ENCODE results near the gene CPSF4.
A peak's percentile ranks its signal among the peaks of the same experiment; 100 is the strongest.

CPSF4 gene

DNA sequence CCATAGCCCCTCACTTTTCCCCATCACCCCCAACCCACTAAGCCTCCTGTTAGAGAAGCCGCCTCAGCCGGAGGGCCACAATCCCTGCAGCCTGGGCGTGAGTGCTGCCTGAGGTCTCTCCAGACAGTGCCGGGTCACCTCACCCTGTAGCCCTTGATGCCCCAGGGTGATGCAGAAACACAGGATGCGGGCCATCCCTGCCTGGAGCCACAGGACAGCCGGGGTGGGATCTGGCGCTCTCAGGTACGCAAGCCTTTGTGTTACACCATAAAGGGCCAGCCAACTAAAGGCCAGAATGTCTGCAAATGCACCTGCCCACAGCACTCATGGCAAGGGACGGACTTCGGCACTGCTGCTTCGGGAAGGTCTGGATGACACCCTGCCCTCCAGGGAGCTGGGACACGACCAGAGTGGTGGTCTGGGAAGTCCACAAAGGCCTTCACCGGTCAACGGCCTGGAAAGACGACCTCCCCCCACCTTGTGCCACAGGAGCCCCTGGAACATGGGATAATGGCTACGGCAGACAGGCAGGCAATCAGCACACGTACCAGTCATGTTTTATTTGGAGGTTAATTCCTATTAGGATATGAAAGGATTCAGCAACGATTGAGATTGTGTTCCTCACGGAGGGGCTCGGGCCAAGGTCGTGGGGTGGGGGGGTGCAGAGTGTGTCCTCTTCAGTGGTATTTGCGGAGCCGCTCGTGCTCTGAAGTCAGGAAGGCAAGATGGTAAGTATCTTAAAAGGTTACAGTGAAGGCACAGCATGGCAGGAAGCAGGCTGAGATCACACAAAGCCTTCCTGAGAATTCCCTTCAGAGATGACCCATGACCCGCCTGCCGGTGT is 19.1 kb downstream of the CPSF4 start:
- no peak overlapping the region for H3K9ac ChIP-seq (ENCODE audit: low read length)
- H3K36me3 ChIP-seq (ENCODE audit: control insufficient read depth, insufficient read depth, low read length) = peaks cover 37% of the 10 kb centered on the region
- H3K27ac ChIP-seq (ENCODE audit: low read depth, low read length) = no peak overlapping the region

DNA sequence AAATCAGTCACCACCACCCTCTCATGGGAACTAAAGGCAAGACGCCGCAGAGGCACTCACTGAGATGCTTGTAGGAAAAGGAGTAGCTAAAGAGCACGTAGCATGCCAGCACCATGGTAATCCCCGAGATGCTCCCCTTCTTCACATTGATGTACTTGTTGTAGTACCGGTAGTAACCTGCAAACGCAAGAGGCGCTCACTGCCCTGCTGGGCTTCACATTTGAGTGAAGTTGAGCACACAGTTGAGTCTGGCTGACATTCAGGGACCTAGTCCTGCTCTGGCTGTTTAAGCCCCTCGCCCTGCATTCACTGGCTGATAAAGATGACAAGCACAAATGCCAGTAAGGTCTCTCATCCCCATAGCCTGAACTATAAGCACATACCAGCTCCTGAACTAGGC is 20.3 kb downstream of the CPSF4 start:
- Histone ChIP-seq H3K4me3 (ENCODE audit: low read length) (no peak overlapping the region), H3K9ac (ENCODE audit: low read length) (no peak overlapping the region), H3K27ac (ENCODE audit: low read depth, low read length) (no peak overlapping the region), H3K36me3 (ENCODE audit: control insufficient read depth, insufficient read depth, low read length) (peaks cover 29% of the 10 kb centered on the region), H3K4me1 (ENCODE audit: control insufficient read depth, insufficient read depth, low read length) (no peaks in the 10 kb centered on the region), H3K27me3 (ENCODE audit: control insufficient read depth, insufficient read depth, low read length) (no peaks in the 10 kb centered on the region)

More for the DNA sequence above, 19.1 kb downstream of the CPSF4 start:
- H3K27me3 ChIP-seq (ENCODE audit: control insufficient read depth, insufficient read depth, low read length) = no peaks in the 10 kb centered on the region
- H3K4me3 ChIP-seq (ENCODE audit: low read length) = no peak overlapping the region
- H3K4me1 ChIP-seq (ENCODE audit: control insufficient read depth, insufficient read depth, low read length) = no peaks in the 10 kb centered on the region

DNA sequence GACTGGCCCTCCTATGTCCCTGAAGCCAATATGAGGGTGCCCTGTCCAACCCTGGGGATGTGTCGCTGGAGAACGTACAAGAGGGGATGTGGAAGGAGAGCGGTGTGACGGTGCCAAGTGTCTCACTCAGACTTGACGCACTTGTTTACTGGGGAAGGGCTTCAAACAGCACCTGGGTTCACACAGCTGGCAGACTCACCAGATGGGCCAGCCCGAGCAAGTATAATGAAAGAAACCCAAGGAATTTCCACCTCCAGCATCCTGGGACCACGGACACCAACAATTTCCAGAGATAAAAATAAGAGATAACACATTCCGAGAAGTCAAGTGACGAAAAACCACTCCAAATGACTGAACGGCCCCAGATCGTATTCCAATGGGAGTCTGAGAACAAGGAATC is 21.9 kb downstream of the CPSF4 start:
- peaks cover 26% of the 10 kb centered on the region for H3K36me3 ChIP-seq (ENCODE audit: control insufficient read depth, insufficient read depth, low read length)
- H3K4me1 ChIP-seq (ENCODE audit: control insufficient read depth, insufficient read depth, low read length) = peaks cover 5% of the 10 kb centered on the region
- H3K27me3 ChIP-seq (ENCODE audit: control insufficient read depth, insufficient read depth, low read length) = no peaks in the 10 kb centered on the region
- no peak overlapping the region for H3K9ac ChIP-seq (ENCODE audit: low read length)
- no peak overlapping the region for H3K4me3 ChIP-seq (ENCODE audit: low read length)
- H3K27ac ChIP-seq (ENCODE audit: low read depth, low read length) = no peak overlapping the region

DNA sequence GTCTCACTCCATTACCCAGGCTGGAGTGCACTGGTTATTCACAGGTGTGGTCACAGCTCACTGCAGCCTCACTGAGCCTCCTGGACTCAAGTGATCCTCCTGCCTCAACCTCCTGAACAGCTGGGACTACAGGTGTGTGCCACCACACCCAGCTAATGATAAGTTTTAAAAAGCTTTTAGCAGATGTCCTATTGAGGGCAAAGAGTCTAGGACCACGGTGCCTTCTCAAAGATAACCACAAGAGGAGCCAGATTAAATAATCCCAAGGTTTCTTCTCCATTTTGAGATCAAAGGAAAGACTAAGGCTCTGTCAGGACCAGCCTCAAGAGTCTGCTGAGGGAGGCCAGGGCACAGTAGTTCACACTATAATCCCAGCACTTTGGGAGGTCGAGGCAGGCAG is 22.5 kb downstream of the CPSF4 start:
- no peak overlapping the region for H3K27ac ChIP-seq (ENCODE audit: low read depth, low read length)
- peaks cover 20% of the 10 kb centered on the region for H3K36me3 ChIP-seq (ENCODE audit: control insufficient read depth, insufficient read depth, low read length)
- no peak overlapping the region for H3K4me3 ChIP-seq (ENCODE audit: low read length)
- H3K9ac ChIP-seq (ENCODE audit: low read length) = no peak overlapping the region
- H3K4me1 ChIP-seq (ENCODE audit: control insufficient read depth, insufficient read depth, low read length) = peaks cover 5% of the 10 kb centered on the region
- no peaks in the 10 kb centered on the region for H3K27me3 ChIP-seq (ENCODE audit: control insufficient read depth, insufficient read depth, low read length)

DNA sequence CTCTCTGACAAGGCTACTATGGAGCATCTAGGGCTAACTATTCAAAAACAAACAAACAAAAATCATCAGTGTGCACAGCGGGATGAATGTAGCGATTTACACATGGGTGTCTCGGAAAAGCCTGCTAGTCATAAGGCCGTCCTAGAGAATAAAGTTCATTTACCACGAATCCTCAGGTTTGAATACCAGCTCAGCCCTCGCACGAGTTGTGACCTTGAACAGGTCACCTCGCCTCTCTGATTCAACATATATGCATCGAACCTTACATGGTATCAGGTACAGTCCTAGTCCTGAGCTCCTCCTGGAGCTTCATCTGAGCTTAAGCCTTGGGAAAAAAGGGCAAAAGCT is 26.7 kb downstream of the CPSF4 start:
- no peaks in the 10 kb centered on the region for H3K27me3 ChIP-seq (ENCODE audit: control insufficient read depth, insufficient read depth, low read length)
- H3K9ac ChIP-seq (ENCODE audit: low read length) = peak overlapping the region; percentile 99
- peak overlapping the region; percentile 98 for H3K4me3 ChIP-seq (ENCODE audit: low read length)
- no peaks in the 10 kb centered on the region for H3K36me3 ChIP-seq (ENCODE audit: control insufficient read depth, insufficient read depth, low read length)
- H3K4me1 ChIP-seq (ENCODE audit: control insufficient read depth, insufficient read depth, low read length) = peaks cover 5% of the 10 kb centered on the region
- peak overlapping the region; percentile 73 for H3K27ac ChIP-seq (ENCODE audit: low read depth, low read length)

DNA sequence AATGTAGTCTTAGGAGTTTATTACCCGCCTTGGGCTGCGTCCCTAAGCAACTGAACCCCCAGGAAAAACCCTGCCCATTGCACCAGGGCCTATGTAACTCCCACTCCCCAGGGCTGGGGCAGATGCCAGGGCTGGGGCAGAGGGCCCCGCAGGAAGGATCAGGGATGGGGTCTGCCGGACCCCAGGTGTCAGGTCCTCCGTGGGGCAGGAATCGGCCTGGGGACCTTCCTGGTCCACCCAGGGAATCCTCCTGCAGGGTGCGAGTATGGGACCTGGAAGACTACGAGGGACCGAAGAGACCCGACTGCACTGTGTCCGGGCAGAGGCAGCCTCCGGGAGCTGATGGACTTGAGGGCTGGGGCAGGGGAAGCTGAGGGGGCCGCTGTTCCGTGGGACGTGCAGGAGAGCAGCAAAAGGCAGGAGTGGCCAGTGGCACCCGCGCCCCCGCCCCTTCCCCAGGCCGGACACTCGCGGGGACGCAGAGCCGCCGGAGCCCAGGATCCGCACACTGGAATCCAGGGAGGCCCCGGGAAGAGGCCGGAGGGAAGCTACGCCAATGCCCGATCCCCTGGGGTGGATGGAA is 29.7 kb downstream of the CPSF4 start:
- H3K9ac ChIP-seq (ENCODE audit: low read length) = no peak overlapping the region
- H3K4me3 ChIP-seq (ENCODE audit: low read length) = no peak overlapping the region
- H3K27ac ChIP-seq (ENCODE audit: low read depth, low read length) = no peak overlapping the region
- no peaks in the 10 kb centered on the region for H3K36me3 ChIP-seq (ENCODE audit: control insufficient read depth, insufficient read depth, low read length)
- H3K27me3 ChIP-seq (ENCODE audit: control insufficient read depth, insufficient read depth, low read length) = no peaks in the 10 kb centered on the region
- peaks cover 5% of the 10 kb centered on the region for H3K4me1 ChIP-seq (ENCODE audit: control insufficient read depth, insufficient read depth, low read length)

DNA sequence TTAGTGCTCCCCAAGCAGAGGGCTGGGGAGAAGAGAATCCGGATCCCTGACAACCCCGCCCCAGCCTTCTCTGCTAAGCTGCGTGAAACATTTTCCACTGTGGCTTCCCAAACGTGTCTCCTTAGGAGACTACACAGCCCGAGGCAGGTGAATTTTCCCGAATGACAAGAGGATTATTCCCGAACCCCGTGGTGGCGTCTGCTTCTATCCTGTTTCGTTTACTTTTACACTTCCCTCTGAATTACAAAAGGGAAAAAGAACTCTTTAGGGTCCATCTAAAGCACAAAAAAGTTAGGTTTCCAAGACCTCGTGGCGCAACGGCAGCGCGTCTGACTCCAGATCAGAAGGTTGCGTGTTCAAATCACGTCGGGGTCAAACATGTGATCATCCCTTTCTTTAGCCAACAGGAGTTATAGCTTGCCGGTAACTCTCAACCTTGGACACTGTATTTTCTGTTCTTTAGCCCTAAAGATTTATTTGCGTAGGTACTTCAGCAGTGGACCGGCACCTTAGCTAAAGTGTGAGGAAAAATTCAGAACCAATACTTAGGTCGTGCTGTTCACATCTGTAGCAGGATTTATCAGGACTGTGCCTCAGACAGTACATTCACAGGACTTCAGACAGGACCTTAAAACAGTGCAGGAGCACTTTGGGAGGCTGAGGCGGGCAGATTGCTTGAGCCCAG is 30.8 kb downstream of the CPSF4 start:
- H3K36me3 ChIP-seq (ENCODE audit: control insufficient read depth, insufficient read depth, low read length) = no peaks in the 10 kb centered on the region
- H3K9ac ChIP-seq (ENCODE audit: low read length) = no peak overlapping the region
- H3K4me3 ChIP-seq (ENCODE audit: low read length) = no peak overlapping the region
- no peak overlapping the region for H3K27ac ChIP-seq (ENCODE audit: low read depth, low read length)
- no peaks in the 10 kb centered on the region for H3K27me3 ChIP-seq (ENCODE audit: control insufficient read depth, insufficient read depth, low read length)
- peaks cover 5% of the 10 kb centered on the region for H3K4me1 ChIP-seq (ENCODE audit: control insufficient read depth, insufficient read depth, low read length)

DNA sequence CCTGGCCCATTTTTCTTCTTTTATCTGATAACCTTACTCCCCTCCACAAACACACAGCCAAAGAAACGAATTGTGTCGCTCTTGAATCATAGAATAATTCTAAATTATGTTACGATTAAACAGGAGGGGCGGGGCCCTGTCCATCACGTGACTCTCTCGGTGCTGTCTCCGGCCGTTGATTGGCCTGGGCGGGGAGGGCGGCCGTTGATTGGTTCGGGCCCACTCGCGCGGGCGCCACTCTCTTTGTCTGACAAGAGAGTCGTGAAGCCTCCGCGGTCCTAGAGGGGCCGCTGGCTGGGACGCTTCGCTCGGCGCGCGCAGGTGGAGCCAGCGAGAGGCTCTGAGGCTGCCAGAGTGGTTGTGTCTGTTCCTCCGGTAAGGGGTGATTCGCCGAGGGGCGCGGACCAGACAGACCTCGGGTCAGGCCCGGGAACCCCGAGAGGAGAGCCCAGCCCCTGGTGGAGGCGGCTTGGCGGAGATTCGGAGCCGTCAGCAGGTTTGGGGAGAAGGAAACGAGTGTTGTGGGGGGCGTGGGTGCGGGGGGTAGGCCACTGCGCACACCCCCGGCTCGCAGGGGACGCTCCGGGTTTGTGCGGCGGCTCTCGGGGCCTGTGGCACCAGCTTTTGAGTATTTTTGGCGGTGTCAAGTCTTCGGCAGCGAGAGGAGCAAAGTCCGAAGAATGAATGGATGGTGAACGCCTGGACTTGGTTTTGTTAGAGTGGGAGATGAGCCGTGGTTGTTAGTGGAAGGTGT is 34.0 kb downstream of the CPSF4 start, which contains the start of gene ZNF789:
TSS of gene ZNF789 (plus strand) at position 330 of the 754 bp plus-strand sequence. CDS start 3,567 bp downstream, outside the sequence.
- no peaks in the 10 kb centered on the region for H3K27me3 ChIP-seq (ENCODE audit: control insufficient read depth, insufficient read depth, low read length)

DNA sequence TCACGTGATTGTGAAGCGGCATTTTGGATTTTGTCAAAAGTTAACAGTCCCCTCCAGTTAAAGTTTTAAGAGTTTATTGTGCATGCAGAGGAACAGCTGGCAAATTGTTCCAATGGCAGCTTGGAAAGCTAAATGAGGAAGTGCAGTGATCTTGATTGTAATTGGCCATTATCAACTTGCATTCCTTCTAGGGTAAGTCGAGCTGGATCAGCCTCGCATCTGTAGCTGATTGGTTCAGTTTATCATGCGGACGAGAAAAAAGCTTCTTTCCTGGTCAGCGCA is 34.5 kb downstream of the CPSF4 start:
- H3K27me3 ChIP-seq (ENCODE audit: control insufficient read depth, insufficient read depth, low read length) = no peaks in the 10 kb centered on the region
- peak overlapping the region; percentile 93 for H3K4me3 ChIP-seq (ENCODE audit: low read length)
- no peaks in the 10 kb centered on the region for H3K36me3 ChIP-seq (ENCODE audit: control insufficient read depth, insufficient read depth, low read length)
- peak overlapping the region; percentile 80 for H3K27ac ChIP-seq (ENCODE audit: low read depth, low read length)
- peak overlapping the region; percentile 70 for H3K9ac ChIP-seq (ENCODE audit: low read length)
- no peaks in the 10 kb centered on the region for H3K4me1 ChIP-seq (ENCODE audit: control insufficient read depth, insufficient read depth, low read length)

More for the DNA sequence above, 34.0 kb downstream of the CPSF4 start, which contains the start of gene ZNF789:
- peak within 1 kb of the TSS; percentile 93 for H3K4me3 ChIP-seq (ENCODE audit: low read length)
- H3K4me1 ChIP-seq (ENCODE audit: control insufficient read depth, insufficient read depth, low read length) = no peaks in the 10 kb centered on the region
- H3K9ac ChIP-seq (ENCODE audit: low read length) = peak within 1 kb of the TSS; percentile 70
- H3K27ac ChIP-seq (ENCODE audit: low read depth, low read length) = peak within 1 kb of the TSS; percentile 80
- H3K36me3 ChIP-seq (ENCODE audit: control insufficient read depth, insufficient read depth, low read length) = no peaks in the 10 kb centered on the region

DNA sequence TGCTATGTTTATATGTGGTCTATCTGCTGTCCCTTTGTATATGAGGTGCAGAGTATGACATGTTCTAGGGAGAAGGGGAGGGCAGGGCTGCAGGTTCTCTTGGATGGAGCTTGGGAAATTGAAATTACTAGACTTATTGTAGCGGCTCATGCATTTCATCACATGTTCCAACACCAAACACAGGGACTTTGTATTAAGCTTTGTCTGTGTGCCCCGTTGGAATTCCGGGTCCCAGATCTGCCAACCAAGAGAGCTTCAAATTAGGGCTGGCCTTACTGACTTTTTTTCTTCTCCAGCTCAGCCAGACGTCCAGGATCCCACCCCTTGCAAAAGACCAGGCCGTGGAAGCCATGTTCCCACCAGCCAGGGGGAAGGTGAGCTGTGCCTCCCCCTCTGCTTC is 37.4 kb downstream of the CPSF4 start:
- Histone ChIP-seq H3K9ac (ENCODE audit: low read length) (no peak overlapping the region), H3K27me3 (ENCODE audit: control insufficient read depth, insufficient read depth, low read length) (no peaks in the 10 kb centered on the region), H3K4me3 (ENCODE audit: low read length) (no peak overlapping the region), H3K27ac (ENCODE audit: low read depth, low read length) (no peak overlapping the region), H3K4me1 (ENCODE audit: control insufficient read depth, insufficient read depth, low read length) (no peaks in the 10 kb centered on the region), H3K36me3 (ENCODE audit: control insufficient read depth, insufficient read depth, low read length) (peaks cover 3% of the 10 kb centered on the region)

DNA sequence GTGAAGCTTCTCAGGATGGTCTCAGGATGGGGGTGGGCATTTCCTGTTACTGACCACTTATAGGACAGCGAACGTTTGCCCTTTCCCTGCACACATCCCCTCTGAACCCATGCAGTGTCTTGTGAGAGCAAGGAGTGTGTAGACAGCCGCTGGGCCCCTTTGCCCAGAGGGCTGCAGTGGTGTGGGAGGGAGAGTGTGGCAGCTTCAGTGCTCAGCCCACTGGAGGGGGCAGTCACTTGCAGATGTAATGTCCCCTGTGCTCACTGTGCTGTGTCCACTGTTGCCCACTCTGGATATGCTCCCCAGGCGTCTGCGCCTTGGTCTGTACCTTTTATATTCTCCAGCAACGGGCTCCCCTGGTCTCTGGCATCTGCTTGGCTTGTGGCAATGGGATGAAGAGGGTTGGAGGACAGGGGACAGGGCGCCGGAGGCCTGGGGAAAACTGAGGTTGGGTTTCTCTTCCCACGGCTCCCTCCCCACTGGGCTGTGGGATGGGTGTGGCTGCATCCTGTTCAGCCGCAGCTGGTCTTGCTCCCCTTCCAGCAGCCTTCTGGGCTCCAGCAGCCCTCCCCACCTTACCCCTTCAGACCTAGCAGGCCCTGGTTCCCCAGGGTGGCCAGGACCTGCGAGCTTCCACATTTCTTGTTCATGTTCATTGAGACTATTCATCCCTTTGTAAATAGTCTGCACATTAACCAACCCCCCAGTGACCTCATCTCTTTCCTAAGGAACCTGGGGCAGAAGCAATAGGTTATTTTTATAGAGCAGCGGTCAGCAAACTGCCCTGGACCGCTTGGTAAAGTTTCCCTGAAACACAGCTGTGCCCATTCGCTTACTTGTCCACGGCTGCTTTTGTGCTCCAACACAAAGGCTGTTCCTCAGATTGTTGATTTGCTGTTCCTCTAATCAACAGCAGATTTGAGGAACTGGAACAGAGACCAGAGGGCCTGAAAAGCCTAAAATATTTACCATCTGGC is 40.0 kb downstream of the CPSF4 start:
- Histone ChIP-seq H3K4me3 (ENCODE audit: low read length) (no peak overlapping the region), H3K9ac (ENCODE audit: low read length) (no peak overlapping the region), H3K27ac (ENCODE audit: low read depth, low read length) (no peak overlapping the region), H3K36me3 (ENCODE audit: control insufficient read depth, insufficient read depth, low read length) (peaks cover 3% of the 10 kb centered on the region), H3K4me1 (ENCODE audit: control insufficient read depth, insufficient read depth, low read length) (no peaks in the 10 kb centered on the region), H3K27me3 (ENCODE audit: control insufficient read depth, insufficient read depth, low read length) (no peaks in the 10 kb centered on the region)
